Smooth muscle cell (in vitro differentiated cells): Measurements from ENCODE around the gene SGCG. TPM values are rescaled to one million over a fixed set of nuclear protein-coding genes. Genes with fewer than 3 reads are reported as not detected.

Source experiments
- DNase-seq: peaks from one replicate; lab custom pipeline; 2025; ENCODE audit not compliant: unreplicated experiment; lab: John Stamatoyannopoulos, UW
- H2AFZ ChIP-seq: fragments of 200-600 bp; sonication (generic); 2 replicates; pipeline ENCODE4 v1.6.0; 2016; ENCODE audit warnings: antibody characterized with exemption, low read depth, mild to moderate bottlenecking
- H3F3A ChIP-seq: fragments of 200-600 bp; sonication (generic); 2 replicates; pipeline ENCODE4 v1.6.0; 2017; ENCODE audit warnings: antibody characterized with exemption, low read depth
- H3K27ac ChIP-seq: fragments of 200-600 bp; sonication (generic); 2 replicates; pipeline ENCODE4 v1.5.1; 2016; ENCODE audit warnings: low read depth, mild to moderate bottlenecking
- H3K27me3 ChIP-seq: fragments of 200-600 bp; sonication (generic); 2 replicates; pipeline ENCODE4 v1.6.1; 2016; ENCODE audit warnings: low read depth, mild to moderate bottlenecking
- H3K36me3 ChIP-seq: fragments of 200-600 bp; sonication (generic); 2 replicates; pipeline ENCODE4 v1.5.1; 2016; ENCODE audit warnings: low read depth
- H3K4me1 ChIP-seq: fragments of 200-600 bp; sonication (generic); 2 replicates; pipeline ENCODE4 v1.5.1; 2016; ENCODE audit warnings: low read depth
- H3K4me2 ChIP-seq: fragments of 200-600 bp; sonication (generic); 2 replicates; pipeline ENCODE4 v1.6.0; 2016; ENCODE audit warnings: mild to moderate bottlenecking
- H3K4me3 ChIP-seq: fragments of 200-600 bp; sonication (generic); 2 replicates; pipeline ENCODE4 v1.5.1; 2016; ENCODE audit warnings: mild to moderate bottlenecking
- H3K79me2 ChIP-seq: fragments of 200-600 bp; sonication (generic); 2 replicates; pipeline ENCODE4 v1.6.0; 2016; ENCODE audit warnings: low read depth, mild to moderate bottlenecking
- H3K9ac ChIP-seq: fragments of 200-600 bp; sonication (generic); 2 replicates; pipeline ENCODE4 v1.6.0; 2016; ENCODE audit warnings: low read depth
- H3K9me3 ChIP-seq: fragments of 200-600 bp; sonication (generic); replicated peaks from 2 replicates; pipeline ENCODE4 v1.5.1; 2016; ENCODE audit warnings: low read depth
- H4K20me1 ChIP-seq: fragments of 200-600 bp; sonication (generic); 2 replicates; pipeline ENCODE4 v1.6.0; 2016; ENCODE audit warnings: low read depth
- WGBS: methylation state at CpG from one replicate; pipeline ENCODE4 v1.1.7; 2016; ENCODE audit warnings: low lambda C conversion rate; 5-methylcytosine and 5-hydroxymethylcytosine counted together
- polyA plus RNA-seq: library from polyadenylated mRNA; unstranded; fragments of >200 nt; fragmentation: Nextera tagmentation; extraction: Ambion mirVana; gene quantifications from 2 replicates; pipeline ENCODE4 v1.2.1, GENCODE V29; 2016
- total RNA-seq: library from RNA; depleted of rRNA; stranded (reverse); fragments of >200 nt; gene quantifications from 2 replicates; pipeline ENCODE4 v1.2.3, GENCODE V29; 2014
- TF ChIP-seq, protein P1 (sequence below): fragments of 200-600 bp; sonication (generic); IDR thresholded peaks from 2 replicates; pipeline ENCODE4 v1.5.1; 2017; ENCODE audit warnings: borderline replicate concordance, mild to moderate bottlenecking, antibody characterized with exemption; ENCODE audit not compliant: insufficient read depth, poor library complexity, severe bottlenecking

SGCG gene
- total and polyA plus RNA-seq, 2 experiments from 2014 or later = 2.3 to 5.1 TPM

DNA sequence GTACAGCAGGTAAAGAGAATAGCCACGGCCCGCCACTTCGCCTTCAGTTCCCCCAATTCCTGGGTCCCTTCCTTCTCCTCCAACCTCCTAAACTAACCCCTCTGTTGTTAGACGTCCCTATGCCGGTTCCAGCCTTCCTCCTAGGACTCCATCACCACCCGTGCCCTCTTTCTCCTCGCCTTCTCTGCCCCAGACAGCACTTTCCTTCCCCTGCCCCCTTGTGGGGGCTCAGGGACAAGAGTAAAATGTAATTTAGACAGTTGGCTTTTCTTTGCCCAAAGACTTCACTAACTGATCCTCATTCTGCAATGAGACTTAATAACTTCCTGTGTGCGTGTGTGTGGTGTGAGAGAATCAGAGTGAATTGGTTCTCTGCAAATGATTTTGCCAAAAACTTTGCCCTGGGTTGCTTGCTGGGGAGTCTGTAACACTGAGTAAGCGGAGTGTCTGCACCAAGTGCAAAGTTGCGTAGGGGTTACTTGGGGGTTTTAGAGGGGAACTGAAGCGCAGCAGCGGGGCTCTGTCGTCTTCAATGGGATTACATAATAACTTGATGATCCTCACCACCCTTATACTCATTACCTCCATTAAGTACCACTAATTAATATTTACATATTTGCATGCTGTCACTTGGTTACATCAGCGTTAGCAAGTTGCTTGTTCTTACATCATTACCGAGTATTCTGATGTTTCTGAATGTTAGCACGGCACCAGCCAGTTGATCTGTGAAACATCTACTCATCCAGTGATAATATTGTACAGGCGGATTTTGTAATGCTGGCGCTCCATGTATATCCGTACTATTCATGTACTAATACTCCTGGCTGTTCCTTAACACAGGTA lies 19.9 kb upstream of the SGCG start:
- H3K36me3 ChIP-seq = no peaks in the 10 kb centered on the region
- WGBS = 23% methylated on average over 19 of the region's 19 CpGs

DNA sequence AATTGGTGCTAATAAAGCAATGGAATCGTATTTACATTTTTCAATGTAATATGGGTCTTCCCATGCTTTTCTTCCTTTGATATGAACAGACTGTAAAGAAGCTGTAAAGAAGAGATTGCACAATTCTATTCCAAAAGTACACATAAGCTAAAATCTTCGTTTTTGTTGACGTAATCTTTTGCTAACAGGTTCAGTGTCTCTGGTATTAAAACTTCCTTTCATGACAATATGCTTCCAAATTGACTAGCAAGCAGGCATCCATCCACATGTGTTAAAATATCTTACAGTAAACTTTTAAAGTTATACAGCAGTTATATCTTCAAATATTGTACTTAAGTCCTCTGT lies 19.3 kb upstream of the SGCG start:
- Histone ChIP-seq H3K4me1 (no peaks in the 10 kb centered on the region), H3F3A (no peaks in the 10 kb centered on the region), H3K9me3 (no peaks in the 10 kb centered on the region), H3K27ac (peak overlapping the region; percentile 44), H3K79me2 (no peaks in the 10 kb centered on the region), H3K27me3 (no peaks in the 10 kb centered on the region), H3K36me3 (no peaks in the 10 kb centered on the region), H2AFZ (no peak overlapping the region), H3K9ac (peak overlapping the region; percentile 49), H4K20me1 (no peaks in the 10 kb centered on the region), H3K4me3 (peak overlapping the region; percentile 75), H3K4me2 (peak overlapping the region; percentile 99)
- no peak for DNase-seq
- TF ChIP-seq, protein P1, sequence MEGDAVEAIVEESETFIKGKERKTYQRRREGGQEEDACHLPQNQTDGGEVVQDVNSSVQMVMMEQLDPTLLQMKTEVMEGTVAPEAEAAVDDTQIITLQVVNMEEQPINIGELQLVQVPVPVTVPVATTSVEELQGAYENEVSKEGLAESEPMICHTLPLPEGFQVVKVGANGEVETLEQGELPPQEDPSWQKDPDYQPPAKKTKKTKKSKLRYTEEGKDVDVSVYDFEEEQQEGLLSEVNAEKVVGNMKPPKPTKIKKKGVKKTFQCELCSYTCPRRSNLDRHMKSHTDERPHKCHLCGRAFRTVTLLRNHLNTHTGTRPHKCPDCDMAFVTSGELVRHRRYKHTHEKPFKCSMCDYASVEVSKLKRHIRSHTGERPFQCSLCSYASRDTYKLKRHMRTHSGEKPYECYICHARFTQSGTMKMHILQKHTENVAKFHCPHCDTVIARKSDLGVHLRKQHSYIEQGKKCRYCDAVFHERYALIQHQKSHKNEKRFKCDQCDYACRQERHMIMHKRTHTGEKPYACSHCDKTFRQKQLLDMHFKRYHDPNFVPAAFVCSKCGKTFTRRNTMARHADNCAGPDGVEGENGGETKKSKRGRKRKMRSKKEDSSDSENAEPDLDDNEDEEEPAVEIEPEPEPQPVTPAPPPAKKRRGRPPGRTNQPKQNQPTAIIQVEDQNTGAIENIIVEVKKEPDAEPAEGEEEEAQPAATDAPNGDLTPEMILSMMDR = no peak
- 72% methylated on average over 3 of the region's 3 CpGs for WGBS

More for the DNA sequence above, 19.9 kb upstream of the SGCG start:
- H3K4me3 ChIP-seq = peak overlapping the region; percentile 75
- H2AFZ ChIP-seq = peak overlapping the region; percentile 95
- H3K9me3 ChIP-seq = no peaks in the 10 kb centered on the region
- H3K4me1 ChIP-seq = no peaks in the 10 kb centered on the region
- H3K27ac ChIP-seq = peak overlapping the region; percentile 44
- no peaks in the 10 kb centered on the region for H3K79me2 ChIP-seq
- peak overlapping the region; percentile 99 for H3K4me2 ChIP-seq
- H3F3A ChIP-seq = no peaks in the 10 kb centered on the region
- no peak for DNase-seq
- H3K9ac ChIP-seq = peak overlapping the region; percentile 49
- TF ChIP-seq, protein P1 = no peak
- H4K20me1 ChIP-seq = no peaks in the 10 kb centered on the region
- H3K27me3 ChIP-seq = no peaks in the 10 kb centered on the region

DNA sequence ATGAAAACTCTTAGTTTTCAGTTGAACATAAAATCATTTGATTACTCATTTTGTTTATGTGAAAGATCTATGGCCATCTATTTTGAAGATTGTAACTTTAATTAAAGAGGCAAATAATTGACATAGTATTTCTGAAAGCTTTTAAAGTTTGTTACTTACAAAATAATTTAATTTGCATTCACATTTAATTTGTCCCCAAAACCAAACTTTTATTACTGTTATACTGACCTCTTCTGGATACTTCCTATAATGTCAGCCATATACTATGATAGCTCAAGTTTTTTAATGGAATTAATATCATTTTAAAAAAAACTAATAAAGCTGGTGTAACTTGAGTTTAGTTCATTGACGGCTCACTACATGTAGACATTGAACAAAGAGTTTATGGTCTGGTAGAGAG lies 4.9 kb upstream of the SGCG start:
- H3K27me3 ChIP-seq = no peaks in the 10 kb centered on the region
- no peak overlapping the region for H3K4me3 ChIP-seq
- peaks cover 4% of the 10 kb centered on the region for H3K79me2 ChIP-seq
- H2AFZ ChIP-seq = no peak overlapping the region
- TF ChIP-seq, protein P1 = peak; percentile 49
- H4K20me1 ChIP-seq = no peaks in the 10 kb centered on the region
- 6% methylated on average over 1 of the region's 1 CpG for WGBS
- H3K9me3 ChIP-seq = no peaks in the 10 kb centered on the region
- H3K4me1 ChIP-seq = no peaks in the 10 kb centered on the region
- H3K36me3 ChIP-seq = no peaks in the 10 kb centered on the region
- H3F3A ChIP-seq = no peaks in the 10 kb centered on the region
- no peak overlapping the region for H3K9ac ChIP-seq
- no peak overlapping the region for H3K4me2 ChIP-seq
- H3K27ac ChIP-seq = no peak overlapping the region
- DNase-seq = no peak

DNA sequence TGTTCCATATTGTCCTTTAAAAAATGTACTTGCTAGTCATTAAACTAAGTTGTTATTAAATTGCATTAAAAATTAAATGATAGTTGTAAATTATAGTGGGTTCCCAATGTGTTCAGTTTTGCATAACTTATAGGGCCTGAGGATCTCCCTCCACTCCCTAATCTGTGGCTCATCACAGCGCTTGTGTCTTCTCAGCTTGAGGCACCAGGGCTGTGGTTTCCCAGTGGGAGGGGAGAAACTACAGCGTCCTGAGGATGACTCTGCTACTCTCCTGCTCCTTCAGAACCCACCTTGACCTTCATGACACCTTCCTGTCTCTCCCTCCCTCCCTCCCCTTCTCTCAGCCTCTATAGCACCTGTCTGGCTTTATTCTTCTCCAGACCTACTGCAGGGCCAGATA lies 1.4 kb downstream of the SGCG start:
- Histone ChIP-seq H3K4me3 (no peak overlapping the region), H3K27me3 (no peaks in the 10 kb centered on the region), H3K27ac (no peak overlapping the region), H3K9me3 (no peaks in the 10 kb centered on the region), H3F3A (no peaks in the 10 kb centered on the region), H3K4me1 (no peaks in the 10 kb centered on the region), H3K36me3 (no peaks in the 10 kb centered on the region), H3K79me2 (no peaks in the 10 kb centered on the region), H3K9ac (no peak overlapping the region), H3K4me2 (no peak overlapping the region), H2AFZ (no peak overlapping the region), H4K20me1 (no peaks in the 10 kb centered on the region)
- 90% methylated on average over 2 of the region's 2 CpGs for WGBS
- no peak for DNase-seq
- TF ChIP-seq, protein P1 = no peak
